GM12892 (cell line): Measurements from ENCODE around the gene ADPRS.

Experiments used
- POLR2A ChIP-seq: IDR thresholded peaks from 2 replicates; pipeline ENCODE4 v1.6.1; 2011; ENCODE audit warnings: low read depth, low read length, control low read depth
- TAF1 ChIP-seq: IDR thresholded peaks from 2 replicates; pipeline ENCODE4 v1.6.1; 2011; ENCODE audit warnings: low read depth, mild to moderate bottlenecking, control low read depth, low read length, borderline replicate concordance

- TF ChIP-seq TAF1 (no peak), POLR2A (no peak)
Measured at GRCh38 chr1:36092166-36092797, 3.6 kb downstream of the ADPRS start.
